A549 (cell line): ENCODE data around the gene GOLGA6D.
"Not testable (repeated sequence)": the region's sequence is repeated elsewhere in the genome, so short reads cannot be mapped to it uniquely, and the experiment has no call there.

Experiments
- EP300 ChIP-seq, 2 experiments: fragments of >200 bp; sonication (Bioruptor Twin); formaldehyde crosslinking; IDR thresholded peaks; 2 replicates in 1 of 2; 3 replicates in 1 of 2; pipeline ENCODE4 v1.6.1; 2016 to 2017
- PHF8 ChIP-seq: fragments of 200-600 bp; sonication (generic); IDR thresholded peaks from 2 replicates; pipeline ENCODE4 v1.6.1; 2016; ENCODE audit warnings: low read depth, mild to moderate bottlenecking, antibody characterized with exemption, moderate library complexity, borderline replicate concordance
- TF ChIP-seq, protein P1 (sequence below): fragments of >200 bp; sonication (Bioruptor Twin); formaldehyde crosslinking; IDR thresholded peaks from 3 replicates; pipeline ENCODE4 v1.5.1; 2016

DNA sequence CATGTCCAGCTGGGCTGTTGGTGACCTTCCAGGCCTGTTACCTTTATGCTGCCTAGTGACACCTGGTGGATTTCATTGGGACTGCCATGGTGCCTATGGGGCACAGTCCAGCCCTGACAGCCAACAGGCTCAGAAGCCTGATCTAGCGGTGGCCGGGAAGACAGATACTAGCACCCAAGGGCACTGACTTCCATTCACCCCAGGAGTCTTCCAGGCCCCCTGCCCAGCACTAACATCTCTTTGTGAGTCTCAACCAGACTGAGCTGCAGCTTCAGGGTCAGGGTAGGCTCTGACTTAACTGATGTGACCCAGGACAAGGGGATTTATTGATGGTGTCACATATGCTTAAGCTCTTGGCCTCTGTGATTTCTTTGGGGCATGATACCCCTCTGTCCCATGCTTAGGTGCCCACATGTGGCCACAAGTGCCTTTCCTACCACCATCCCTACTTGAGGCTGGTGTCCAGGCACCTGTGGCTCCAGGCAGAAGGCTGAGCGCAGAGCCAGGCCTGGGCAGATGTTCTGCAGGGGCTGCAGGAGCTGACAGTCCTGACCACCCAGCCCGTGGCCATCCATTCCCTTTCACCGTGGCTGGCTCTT, 8.0 kb upstream of the GOLGA6D start:
- TF ChIP-seq, protein P1, sequence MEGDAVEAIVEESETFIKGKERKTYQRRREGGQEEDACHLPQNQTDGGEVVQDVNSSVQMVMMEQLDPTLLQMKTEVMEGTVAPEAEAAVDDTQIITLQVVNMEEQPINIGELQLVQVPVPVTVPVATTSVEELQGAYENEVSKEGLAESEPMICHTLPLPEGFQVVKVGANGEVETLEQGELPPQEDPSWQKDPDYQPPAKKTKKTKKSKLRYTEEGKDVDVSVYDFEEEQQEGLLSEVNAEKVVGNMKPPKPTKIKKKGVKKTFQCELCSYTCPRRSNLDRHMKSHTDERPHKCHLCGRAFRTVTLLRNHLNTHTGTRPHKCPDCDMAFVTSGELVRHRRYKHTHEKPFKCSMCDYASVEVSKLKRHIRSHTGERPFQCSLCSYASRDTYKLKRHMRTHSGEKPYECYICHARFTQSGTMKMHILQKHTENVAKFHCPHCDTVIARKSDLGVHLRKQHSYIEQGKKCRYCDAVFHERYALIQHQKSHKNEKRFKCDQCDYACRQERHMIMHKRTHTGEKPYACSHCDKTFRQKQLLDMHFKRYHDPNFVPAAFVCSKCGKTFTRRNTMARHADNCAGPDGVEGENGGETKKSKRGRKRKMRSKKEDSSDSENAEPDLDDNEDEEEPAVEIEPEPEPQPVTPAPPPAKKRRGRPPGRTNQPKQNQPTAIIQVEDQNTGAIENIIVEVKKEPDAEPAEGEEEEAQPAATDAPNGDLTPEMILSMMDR, result peak; percentile 52
- not testable (repeated sequence) for TF ChIP-seq EP300 (IDR thresholded peaks at IDR 0.05); PHF8
